Effector memory CD4-positive, alpha-beta T cell (primary cell): ENCODE measurements around the gene FRY.

Experiments used
- DNase-seq, 3 donors: peaks; one replicate each; pipeline ENCODE4 v3.0.0-alpha.2; 2020
- H3K27ac ChIP-seq: 2 replicates; pipeline ENCODE4 v1.7.0; 2013; ENCODE audit warnings: mild to moderate bottlenecking, low read length, moderate library complexity; ENCODE audit not compliant: insufficient read depth, poor library complexity, severe bottlenecking
- H3K27me3 ChIP-seq: replicated peaks from 2 replicates; pipeline ENCODE4 v1.7.0; 2013; ENCODE audit warnings: mild to moderate bottlenecking, low read length; ENCODE audit not compliant: insufficient read depth, control insufficient read depth, poor library complexity, severe bottlenecking
- H3K36me3 ChIP-seq: 2 replicates; pipeline ENCODE4 v1.7.0; 2013; ENCODE audit warnings: mild to moderate bottlenecking, low read length, moderate library complexity; ENCODE audit not compliant: control insufficient read depth, insufficient read depth
- H3K4me1 ChIP-seq: 2 replicates; pipeline ENCODE4 v1.7.0; 2013; ENCODE audit warnings: low read length, mild to moderate bottlenecking; ENCODE audit not compliant: control insufficient read depth, insufficient read depth, poor library complexity, severe bottlenecking
- H3K4me3 ChIP-seq: 2 replicates; pipeline ENCODE4 v1.7.0; 2013; ENCODE audit warnings: low read length, low read depth, mild to moderate bottlenecking; ENCODE audit not compliant: insufficient read depth, poor library complexity, severe bottlenecking
- H3K9me3 ChIP-seq: 2 replicates; pipeline ENCODE4 v1.7.0; 2013; ENCODE audit warnings: mild to moderate bottlenecking, low read length, moderate library complexity; ENCODE audit not compliant: control insufficient read depth

FRY gene

DNA sequence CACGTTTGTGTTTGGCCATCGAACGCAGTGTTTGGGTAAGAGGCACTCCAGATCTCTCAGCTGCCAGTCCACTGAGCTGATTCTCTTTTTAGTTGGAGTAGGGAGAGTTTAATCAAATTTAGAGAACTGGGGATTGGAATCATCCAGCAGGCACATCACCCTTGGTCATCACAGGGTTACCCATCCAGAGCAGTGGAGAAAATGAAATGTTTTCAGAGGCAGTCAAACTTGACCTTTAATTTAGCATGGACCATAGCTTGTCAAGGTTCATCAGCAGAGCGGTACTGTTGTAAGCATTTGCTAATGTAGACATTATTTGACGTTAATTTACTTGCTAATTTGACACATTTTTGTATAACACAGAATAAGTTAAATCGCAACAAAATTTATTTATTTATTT, 18.4 kb upstream of the FRY start:
- no peaks in the 10 kb centered on the region for H3K4me1 ChIP-seq
- DNase-seq = no peak
- H3K4me3 ChIP-seq = no peak overlapping the region
- H3K36me3 ChIP-seq = no peaks in the 10 kb centered on the region
- no peak overlapping the region for H3K27ac ChIP-seq
- H3K9me3 ChIP-seq = no peaks in the 10 kb centered on the region
- no peaks in the 10 kb centered on the region for H3K27me3 ChIP-seq

DNA sequence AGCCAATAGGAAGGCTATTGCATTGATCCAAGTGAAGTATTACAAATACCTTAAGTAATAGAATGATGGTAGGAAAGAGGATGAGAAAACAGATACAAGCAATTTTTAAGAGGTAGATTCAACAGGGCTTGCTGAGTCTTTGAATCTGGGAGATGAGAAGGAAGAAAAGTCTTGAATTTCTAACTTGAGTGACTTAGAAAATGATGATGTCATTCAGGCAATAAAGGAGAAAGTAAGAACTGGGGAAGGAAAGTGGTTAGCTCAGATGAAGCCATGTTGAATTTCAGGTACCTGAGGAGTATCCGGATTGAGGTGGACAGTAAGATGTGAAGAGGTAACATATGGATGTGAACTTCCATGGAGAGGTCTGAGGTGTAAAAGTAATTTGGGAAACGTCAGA, 15.5 kb upstream of the FRY start:
- no peaks in the 10 kb centered on the region for H3K9me3 ChIP-seq
- H3K4me3 ChIP-seq = no peak overlapping the region
- no peak overlapping the region for H3K27ac ChIP-seq
- H3K36me3 ChIP-seq = no peaks in the 10 kb centered on the region
- H3K27me3 ChIP-seq = no peaks in the 10 kb centered on the region
- H3K4me1 ChIP-seq = no peaks in the 10 kb centered on the region
- DNase-seq = no peak

DNA sequence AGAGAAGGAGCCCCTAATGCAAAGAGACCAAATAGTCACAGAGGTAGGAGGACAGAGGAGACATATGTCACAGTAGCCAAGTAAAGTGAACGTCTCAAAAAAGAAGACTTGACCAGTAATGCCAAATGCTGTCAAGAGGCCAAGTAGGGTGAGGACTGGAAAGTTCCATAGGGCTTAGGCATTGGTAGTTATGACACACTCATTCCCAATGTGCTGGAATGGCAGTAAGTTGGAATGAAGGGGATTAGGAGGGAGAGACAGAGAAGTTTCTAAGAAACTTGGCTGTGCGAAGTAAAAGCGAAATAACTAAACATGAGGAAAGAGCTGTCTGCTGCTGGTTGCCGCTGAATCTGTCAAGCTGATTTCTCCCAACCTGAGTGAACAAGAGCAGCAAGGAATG, 14.9 kb upstream of the FRY start:
- Histone ChIP-seq H3K9me3 (no peaks in the 10 kb centered on the region), H3K27ac (no peak overlapping the region), H3K4me1 (no peaks in the 10 kb centered on the region), H3K4me3 (no peak overlapping the region), H3K36me3 (no peaks in the 10 kb centered on the region), H3K27me3 (no peaks in the 10 kb centered on the region)
- no peak for DNase-seq

DNA sequence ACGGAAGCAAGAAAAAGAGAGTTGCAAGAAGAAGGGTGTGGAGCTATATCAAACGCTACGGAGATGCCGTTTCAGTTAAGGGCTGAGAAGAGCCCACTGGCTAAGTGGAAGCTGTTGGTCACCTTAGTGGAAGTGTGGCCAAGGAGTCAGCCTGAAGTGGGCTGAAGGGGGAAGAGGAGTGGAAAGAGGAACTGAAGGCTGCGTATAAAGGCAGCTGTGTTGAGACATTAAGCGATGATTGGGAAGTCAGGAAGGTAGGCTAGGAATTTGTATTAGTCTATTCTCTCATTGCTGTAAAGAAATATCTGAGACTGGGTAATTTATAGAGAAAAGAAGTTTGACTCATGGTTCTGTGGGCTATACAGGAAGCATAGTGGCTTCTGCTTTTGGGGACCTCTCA, 14.1 kb upstream of the FRY start:
- DNase-seq = no peak
- no peaks in the 10 kb centered on the region for H3K36me3 ChIP-seq
- H3K9me3 ChIP-seq = no peaks in the 10 kb centered on the region
- no peak overlapping the region for H3K4me3 ChIP-seq
- no peaks in the 10 kb centered on the region for H3K4me1 ChIP-seq
- no peaks in the 10 kb centered on the region for H3K27me3 ChIP-seq
- no peak overlapping the region for H3K27ac ChIP-seq

DNA sequence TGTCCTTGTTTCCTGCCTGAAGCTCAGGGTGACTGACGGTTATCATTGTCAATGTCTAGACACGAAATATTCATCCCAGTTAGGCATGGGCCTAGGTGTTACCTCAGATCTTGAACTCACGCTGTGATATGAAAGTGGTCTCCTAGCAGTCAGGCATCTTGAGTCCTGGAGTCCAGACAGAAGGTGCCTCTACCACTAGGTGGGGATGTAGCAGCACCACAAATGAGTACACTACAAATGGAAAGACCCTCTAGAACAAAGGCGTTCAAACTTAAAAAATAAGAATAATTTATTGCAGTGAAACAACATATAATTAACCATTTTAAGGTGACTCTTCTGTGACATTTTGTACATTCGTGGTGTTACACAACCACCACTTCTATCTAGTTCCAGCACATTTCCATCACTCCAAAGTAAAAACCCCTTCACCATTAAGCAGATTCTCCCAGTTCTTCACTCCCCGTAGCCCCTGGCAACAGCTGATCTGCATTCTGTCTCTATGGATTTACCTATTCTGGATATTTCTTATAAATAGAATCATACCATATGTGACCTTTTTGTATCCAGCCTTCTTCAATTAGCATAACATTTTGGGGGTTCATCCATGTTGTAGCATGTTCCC, 11.9 kb upstream of the FRY start:
- DNase-seq = no peak

DNA sequence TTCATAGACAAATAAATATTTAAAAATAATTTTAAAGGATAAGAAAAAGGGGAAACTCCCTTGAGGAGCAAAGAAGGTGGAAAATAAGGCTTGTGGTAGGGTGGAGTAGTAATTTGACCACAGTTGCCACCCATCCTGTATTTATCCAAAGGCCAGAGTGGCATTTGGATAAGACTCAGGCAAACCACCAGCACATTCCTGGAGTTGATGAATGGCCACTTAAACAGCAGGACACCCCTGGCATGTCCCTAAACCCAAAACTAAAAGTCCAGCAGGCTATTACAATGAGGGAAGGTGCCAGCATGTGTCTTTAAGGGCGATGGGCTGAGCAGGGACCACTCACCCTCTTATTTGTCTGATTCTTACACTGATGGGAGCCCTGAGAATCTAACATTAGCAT, 9.8 kb upstream of the FRY start:
- Histone ChIP-seq H3K27ac (no peak overlapping the region), H3K4me1 (no peaks in the 10 kb centered on the region), H3K9me3 (no peaks in the 10 kb centered on the region), H3K27me3 (no peaks in the 10 kb centered on the region), H3K36me3 (no peaks in the 10 kb centered on the region), H3K4me3 (no peak overlapping the region)
- DNase-seq = no peak

More for the DNA sequence above, 11.9 kb upstream of the FRY start:
- no peak overlapping the region for H3K4me3 ChIP-seq
- H3K4me1 ChIP-seq = no peaks in the 10 kb centered on the region
- no peaks in the 10 kb centered on the region for H3K27me3 ChIP-seq
- H3K36me3 ChIP-seq = no peaks in the 10 kb centered on the region
- H3K9me3 ChIP-seq = no peaks in the 10 kb centered on the region
- no peak overlapping the region for H3K27ac ChIP-seq

DNA sequence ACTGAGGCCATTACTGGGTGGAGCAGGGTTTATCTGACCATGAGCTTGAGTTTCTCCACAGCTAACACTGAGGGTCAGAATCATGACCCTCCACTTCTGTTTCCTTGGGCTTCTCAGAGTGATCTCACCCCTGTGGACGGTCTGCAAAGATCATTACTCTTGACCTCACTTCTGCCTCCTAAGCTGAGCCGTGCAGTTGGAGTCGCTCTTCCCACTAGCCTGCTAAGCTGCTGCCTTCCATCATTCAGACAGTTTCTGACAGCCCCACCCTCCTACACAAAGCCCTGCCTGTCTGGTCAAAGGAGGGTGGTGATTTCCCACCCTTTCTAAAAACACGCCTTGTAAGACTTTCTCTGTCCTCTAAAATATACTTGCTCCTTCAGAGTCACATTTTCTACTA, 9.3 kb upstream of the FRY start:
- DNase-seq = no peak
- H3K27me3 ChIP-seq = no peaks in the 10 kb centered on the region
- H3K4me3 ChIP-seq = no peak overlapping the region
- H3K36me3 ChIP-seq = no peaks in the 10 kb centered on the region
- no peak overlapping the region for H3K27ac ChIP-seq
- no peaks in the 10 kb centered on the region for H3K4me1 ChIP-seq
- no peaks in the 10 kb centered on the region for H3K9me3 ChIP-seq

DNA sequence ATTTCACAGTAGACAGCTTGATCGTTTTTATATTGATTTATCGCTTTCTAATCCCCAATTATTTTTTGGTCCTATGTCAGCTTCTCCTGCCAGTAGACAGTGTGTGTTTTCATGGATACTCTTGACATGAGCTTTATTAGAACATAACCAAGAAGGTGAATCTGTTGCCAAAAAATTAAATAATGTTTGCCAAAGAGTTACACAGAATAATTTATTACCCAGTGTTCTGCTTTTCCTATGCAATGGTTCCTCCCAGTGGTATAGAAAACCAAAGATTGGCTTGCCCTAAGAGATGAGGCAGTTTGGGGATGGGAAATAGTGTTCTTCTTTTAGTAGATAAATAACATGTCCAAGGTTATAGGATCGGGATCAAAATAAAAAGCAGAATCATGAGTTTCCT, 8.5 kb upstream of the FRY start:
- no peak for DNase-seq
- H3K36me3 ChIP-seq = no peaks in the 10 kb centered on the region
- no peaks in the 10 kb centered on the region for H3K27me3 ChIP-seq
- H3K4me3 ChIP-seq = no peak overlapping the region
- no peaks in the 10 kb centered on the region for H3K9me3 ChIP-seq
- no peak overlapping the region for H3K27ac ChIP-seq
- no peaks in the 10 kb centered on the region for H3K4me1 ChIP-seq

DNA sequence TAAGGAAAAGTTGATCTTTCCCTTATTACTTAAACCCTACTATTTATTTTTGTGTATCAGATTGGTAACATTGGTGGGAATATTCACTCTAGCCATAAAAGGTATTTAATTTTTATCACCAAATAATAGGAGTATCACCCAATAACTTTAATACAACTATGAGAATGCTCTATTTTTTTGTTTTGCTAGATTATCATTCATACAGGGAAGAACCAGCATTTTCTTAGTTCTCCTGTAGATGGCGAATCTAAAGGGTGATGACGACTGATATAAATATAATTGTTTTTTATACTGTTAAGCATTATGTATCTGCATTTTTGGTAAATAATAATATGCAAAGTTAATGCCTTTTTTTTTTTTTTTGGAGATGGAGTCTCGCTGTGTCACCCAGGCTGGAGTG, 7.9 kb upstream of the FRY start:
- DNase-seq = no peak
- H3K4me1 ChIP-seq = no peaks in the 10 kb centered on the region
- H3K9me3 ChIP-seq = no peaks in the 10 kb centered on the region
- H3K4me3 ChIP-seq = no peak overlapping the region
- no peak overlapping the region for H3K27ac ChIP-seq
- H3K36me3 ChIP-seq = no peaks in the 10 kb centered on the region
- H3K27me3 ChIP-seq = no peaks in the 10 kb centered on the region

DNA sequence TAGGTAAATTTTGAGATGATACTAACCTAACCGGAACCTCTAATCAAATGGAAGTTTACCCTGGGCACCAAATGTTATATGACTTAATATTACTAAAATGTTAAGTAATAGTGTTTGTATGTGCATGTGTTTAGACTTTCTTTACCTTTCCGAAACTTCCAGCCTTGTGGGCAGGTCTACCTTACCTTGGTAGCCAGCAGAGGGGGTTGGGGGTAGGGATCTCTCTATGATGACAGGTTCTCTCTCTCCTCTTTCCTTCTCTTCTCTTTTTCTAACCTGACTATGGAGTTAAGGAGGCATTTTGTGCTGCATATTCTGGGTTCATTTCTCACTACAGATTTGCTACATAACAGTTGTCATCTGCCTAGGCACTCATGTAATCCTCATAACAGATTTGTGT, 6.8 kb upstream of the FRY start:
- Histone ChIP-seq H3K4me1 (no peaks in the 10 kb centered on the region), H3K27me3 (no peaks in the 10 kb centered on the region), H3K27ac (no peak overlapping the region), H3K4me3 (no peak overlapping the region), H3K36me3 (no peaks in the 10 kb centered on the region), H3K9me3 (no peaks in the 10 kb centered on the region)
- no peak for DNase-seq

DNA sequence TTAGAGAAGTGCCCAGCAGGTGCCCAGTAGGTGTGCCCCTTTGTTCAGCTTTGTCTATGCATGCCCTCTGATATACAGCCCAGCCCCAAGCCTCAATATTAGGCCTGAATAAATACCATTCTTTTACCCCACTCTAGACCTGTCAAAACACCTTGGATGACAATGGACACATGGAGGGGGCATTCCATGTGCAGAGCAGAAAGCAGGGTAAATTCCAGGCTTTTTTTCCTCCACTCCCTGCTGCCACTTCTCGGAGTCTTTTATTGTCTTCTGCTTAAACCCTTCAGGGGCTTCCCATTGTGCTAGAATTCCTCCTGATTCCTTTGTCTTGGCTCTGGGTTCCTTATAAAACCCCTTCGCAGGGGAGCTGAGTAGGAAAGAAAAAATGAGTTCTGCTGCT, 5.8 kb upstream of the FRY start:
- no peaks in the 10 kb centered on the region for H3K36me3 ChIP-seq
- H3K9me3 ChIP-seq = no peaks in the 10 kb centered on the region
- H3K4me3 ChIP-seq = no peak overlapping the region
- no peak for DNase-seq
- H3K4me1 ChIP-seq = no peaks in the 10 kb centered on the region
- no peaks in the 10 kb centered on the region for H3K27me3 ChIP-seq
- no peak overlapping the region for H3K27ac ChIP-seq
